GM12872 (cell line): ENCODE results near the gene SGSM2.

Source experiments
- TF ChIP-seq, protein P1 (sequence below): IDR thresholded peaks from 3 replicates; pipeline ENCODE4 v1.5.1; 2011; ENCODE audit warnings: low read depth, mild to moderate bottlenecking, low read length, moderate library complexity; ENCODE audit not compliant: insufficient read depth

The SGSM2 gene

DNA sequence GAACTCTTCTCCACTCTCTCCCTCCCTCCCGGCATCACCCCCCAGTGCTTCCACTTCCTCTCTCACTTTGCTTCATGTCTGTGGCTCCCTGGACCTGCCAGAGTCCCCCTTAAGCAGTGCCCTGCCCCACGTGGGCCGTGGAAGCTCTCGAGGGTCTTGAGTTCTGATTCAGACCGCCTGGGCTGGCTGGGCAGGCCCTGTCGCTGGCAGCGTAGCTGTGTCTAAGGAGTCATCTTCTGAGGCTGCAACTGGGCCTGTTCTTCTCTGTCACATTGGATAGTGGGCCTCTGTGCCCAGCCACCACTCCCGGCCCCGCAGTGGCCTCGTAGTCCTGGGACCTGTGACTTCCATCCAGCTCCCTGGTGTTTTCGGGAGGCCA, 32.9 kb downstream of the SGSM2 start:
- TF ChIP-seq, protein P1, sequence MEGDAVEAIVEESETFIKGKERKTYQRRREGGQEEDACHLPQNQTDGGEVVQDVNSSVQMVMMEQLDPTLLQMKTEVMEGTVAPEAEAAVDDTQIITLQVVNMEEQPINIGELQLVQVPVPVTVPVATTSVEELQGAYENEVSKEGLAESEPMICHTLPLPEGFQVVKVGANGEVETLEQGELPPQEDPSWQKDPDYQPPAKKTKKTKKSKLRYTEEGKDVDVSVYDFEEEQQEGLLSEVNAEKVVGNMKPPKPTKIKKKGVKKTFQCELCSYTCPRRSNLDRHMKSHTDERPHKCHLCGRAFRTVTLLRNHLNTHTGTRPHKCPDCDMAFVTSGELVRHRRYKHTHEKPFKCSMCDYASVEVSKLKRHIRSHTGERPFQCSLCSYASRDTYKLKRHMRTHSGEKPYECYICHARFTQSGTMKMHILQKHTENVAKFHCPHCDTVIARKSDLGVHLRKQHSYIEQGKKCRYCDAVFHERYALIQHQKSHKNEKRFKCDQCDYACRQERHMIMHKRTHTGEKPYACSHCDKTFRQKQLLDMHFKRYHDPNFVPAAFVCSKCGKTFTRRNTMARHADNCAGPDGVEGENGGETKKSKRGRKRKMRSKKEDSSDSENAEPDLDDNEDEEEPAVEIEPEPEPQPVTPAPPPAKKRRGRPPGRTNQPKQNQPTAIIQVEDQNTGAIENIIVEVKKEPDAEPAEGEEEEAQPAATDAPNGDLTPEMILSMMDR: no peak

DNA sequence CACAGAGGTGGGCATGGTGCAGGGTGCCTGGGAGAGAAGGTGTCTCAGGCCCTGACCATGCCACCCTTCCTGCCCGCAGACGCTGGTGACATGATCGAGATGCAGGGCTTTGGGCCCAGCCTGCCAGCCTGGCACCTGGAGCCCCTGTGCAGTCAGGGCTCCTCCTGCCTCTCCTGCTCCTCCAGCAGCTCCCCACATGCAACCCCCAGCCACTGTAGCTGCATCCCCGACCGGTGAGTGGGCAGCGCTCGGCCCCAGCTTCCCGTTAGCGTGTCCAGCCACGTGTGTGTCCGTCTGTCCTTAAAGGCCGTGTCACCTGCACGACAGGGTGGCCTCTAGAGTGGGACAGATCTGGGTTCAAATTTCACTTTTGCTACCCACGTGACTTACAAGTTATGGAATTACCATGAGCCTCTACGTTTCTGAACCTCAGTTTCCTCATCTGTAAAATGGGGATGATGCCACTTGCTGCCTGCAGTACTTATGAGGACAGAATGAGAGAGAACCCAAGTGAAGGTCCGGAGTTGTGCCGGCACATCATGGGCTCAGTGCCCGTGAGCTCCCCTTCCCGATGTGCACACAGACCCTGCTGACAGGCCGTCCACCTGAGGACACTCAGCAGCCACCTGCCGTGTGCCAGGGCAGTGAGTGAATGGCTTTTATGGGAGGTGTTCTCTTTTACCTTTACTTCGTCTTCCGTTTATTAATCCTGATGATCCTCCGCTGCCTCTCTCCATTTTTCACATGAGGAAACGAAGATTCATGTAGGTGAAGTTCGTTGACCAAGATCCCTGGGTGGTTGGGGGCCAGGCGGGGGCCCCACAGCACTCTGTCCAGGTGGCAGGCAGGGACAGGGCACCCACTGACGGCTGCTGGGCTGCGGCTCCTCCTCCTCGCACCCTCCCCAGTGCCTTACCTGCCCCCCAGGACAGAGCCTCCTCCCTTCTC, 34.2 kb downstream of the SGSM2 start:
- TF ChIP-seq, protein P1: no peak

DNA sequence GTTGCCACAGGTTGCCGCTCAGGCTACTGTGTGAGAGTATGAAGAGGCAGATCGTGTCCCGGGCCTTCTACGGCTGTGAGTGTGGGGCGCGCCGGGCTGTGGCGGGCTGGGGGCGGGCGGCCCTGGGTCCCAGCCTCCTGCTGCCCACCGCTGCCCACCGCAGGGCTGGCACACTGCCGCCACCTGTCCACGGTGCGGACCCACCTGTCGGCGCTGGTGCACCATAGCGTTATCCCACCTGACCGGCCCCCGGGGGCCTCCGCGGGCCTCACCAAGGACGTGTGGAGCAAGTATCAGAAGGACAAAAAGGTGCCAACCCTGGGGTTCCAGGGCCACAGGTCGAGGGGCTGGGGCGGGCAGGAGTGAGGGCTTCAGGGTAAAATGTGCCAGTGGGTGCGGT, 34.9 kb downstream of the SGSM2 start:
- TF ChIP-seq, protein P1: no peak

DNA sequence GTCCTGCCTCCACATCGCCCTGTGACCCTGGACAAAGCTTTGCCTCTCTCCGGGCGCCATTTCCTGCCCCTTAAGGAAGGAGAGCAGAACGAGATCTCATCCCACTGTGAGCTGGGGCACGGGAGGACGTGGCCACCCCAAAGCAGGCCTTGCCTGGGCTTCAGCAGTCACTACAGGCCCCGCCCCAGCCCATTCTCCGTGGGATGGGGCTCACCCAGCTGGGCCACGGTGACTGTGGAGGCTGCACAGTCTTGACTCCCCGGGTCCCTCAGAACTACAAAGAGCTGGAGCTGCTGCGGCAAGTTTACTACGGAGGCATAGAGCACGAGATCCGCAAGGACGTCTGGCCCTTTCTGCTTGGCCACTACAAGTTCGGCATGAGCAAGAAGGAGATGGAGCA, 35.4 kb downstream of the SGSM2 start:
- TF ChIP-seq, protein P1: no peak

DNA sequence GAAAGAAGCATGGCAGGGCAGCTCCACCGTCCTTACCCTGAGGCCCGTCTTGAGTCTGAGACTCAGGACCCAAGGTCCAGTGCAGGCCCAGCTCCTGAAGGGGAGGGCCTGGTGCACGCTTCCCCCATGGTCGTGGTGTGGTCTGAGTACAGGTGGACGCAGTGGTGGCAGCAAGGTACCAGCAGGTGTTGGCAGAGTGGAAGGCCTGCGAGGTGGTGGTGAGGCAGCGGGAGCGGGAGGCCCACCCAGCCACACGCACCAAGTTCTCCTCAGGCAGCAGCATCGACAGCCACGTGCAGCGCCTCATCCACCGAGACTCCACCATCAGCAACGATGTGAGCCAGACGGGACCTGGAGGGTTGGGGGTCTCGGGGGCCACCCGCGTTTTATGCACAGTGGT, 35.9 kb downstream of the SGSM2 start:
- TF ChIP-seq, protein P1: no peak

DNA sequence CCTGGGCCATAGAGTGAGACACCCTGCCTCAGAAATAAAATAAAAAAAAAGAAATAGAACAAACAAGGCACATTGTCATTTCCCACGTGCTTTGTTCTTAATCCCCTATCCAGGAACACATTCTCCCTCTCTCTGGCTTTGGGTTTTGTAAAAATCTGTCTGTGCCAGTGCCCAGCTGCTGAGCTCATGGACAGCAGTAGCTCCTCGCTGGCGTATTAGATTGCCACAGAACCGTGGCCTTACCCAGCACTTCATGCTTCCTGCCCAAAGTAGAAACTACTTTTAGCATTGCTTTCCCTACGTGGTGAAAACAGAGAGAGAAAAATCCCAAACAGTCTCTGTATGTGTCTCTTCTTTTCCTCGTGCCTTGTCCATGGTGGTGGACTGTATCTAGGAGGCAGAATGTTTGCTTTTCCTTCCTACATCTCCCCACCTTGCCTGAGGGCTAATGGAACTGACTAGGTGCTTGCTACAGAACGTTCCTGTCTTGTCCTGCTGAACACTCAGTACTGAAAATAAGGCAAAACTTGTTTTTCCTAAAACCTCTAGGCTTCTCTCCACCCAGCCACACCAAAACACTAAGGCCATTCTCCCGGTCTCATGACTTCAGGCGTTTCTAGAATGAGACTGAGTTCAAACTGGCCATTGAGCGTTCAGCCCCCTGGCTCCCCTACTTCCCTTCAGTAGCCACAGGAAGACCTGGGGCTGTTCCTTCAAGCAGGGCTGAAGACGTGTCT, 37.4 kb downstream of the SGSM2 start:
- TF ChIP-seq, protein P1: no peak

DNA sequence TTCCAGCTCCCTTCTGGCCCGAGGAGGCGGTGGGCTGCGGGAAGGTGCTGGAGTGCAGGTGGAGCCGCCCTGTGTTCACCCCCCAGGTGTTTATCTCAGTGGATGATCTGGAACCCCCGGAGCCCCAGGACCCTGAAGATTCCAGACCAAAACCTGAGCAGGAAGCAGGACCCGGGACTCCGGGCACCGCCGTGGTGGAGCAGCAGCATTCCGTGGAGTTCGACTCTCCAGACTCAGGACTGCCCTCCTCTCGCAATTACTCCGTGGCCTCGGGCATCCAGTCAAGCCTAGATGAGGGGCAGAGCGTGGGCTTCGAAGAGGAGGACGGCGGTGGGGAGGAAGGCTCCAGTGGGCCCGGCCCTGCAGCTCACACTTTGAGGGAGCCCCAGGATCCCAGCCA, 38.1 kb downstream of the SGSM2 start:
- TF ChIP-seq, protein P1: no peak
